GM21515 (cell line): ENCODE results near the gene RNPEPL1.
"Not testable (repeated sequence)": the region's sequence is repeated elsewhere in the genome, so short reads cannot be mapped to it uniquely, and the experiment has no call there.

ENCODE experiments used
- ATAC-seq: cut with Tn5 transposase; IDR thresholded peaks from one replicate; pipeline ENCODE4 v1.9.1; 2021; ENCODE audit not compliant: unreplicated experiment

RNPEPL1 gene

GRCh38 chr2:240601831-240602160 lies 33.5 kb downstream of the RNPEPL1 start:
- ATAC-seq = no peak

GRCh38 chr2:240602266-240603050 lies 34.2 kb downstream of the RNPEPL1 start:
- no peak for ATAC-seq

DNA sequence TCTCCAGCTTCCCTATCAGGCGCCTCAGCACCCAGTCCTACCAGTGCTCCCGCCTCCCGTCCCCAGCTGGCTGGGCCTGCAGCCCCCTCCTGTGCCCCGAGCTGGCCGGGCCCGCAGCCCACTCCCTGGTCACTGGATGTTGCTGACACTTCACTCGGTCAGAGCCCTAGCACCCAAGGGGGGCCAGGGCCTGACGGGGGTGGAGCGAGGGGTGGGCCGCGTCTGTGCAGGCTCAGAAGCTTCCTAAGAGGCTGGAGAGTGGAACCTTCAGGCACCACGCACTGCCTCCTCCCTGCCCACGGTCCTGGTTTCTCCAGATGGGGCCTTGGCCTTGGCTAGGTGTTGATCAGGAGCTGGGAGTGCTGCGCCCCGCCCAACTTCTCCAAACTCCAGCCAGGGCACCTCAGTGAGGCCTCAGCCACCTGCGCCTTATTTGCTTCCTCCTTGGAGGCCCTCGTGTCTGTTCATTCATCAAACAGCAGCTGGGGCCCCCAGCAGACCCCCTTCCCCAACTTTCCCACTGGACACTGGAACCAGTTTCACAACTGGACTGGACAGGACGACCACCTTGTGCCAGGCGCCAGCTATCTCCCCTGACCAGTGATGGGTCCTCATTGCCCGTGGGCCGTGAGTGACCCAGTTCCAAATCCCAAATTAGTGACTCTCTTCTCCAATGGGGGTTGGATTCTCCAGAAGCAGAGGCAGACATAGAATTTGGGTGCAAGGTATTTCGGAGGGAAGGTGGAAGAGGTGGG lies 35.0 kb downstream of the RNPEPL1 start:
- no peak for ATAC-seq

GRCh38 chr2:240603846-240604245 lies 35.6 kb downstream of the RNPEPL1 start:
- no peak for ATAC-seq

- ATAC-seq = no peak
Measured at GRCh38 chr2:240604291-240604938, 36.1 kb downstream of the RNPEPL1 start.

DNA sequence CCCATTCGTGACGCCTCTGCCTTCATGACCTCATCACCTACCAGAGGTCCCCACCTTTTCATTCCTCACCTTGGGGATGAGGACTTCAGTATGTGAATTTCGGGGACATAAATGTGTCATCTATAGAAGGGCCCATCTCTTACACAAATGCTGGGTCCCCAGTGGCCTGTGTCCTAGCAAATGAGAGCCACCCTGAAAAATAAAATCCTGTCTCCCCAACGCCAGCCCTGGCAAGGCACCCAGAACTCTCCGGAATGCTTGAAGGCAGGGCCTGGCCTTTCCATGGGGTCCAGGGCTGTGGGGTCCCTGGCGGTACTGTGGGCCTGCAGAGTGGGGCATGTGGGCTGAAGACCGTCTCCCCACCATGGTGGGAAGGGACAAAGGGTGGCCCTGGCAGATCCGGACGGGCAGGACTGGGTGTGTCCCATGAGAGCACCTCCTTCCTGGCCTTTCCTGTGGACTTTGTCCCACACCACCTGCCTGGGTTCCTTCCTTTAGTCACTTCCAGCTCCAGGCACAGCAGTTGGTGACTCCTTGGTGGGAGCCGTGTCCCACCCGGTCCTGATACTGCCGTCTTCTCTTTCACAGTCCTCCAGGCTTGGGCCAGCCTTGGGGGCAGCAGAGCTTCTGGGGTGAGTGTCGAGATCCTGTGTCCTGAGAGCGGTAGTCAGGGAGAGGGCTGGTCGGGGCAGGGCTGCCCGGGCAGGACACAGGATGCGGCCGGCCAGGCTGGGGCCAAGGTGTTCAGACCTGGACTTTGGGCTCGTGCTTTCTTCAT lies 36.8 kb downstream of the RNPEPL1 start:
- no peak for ATAC-seq

DNA sequence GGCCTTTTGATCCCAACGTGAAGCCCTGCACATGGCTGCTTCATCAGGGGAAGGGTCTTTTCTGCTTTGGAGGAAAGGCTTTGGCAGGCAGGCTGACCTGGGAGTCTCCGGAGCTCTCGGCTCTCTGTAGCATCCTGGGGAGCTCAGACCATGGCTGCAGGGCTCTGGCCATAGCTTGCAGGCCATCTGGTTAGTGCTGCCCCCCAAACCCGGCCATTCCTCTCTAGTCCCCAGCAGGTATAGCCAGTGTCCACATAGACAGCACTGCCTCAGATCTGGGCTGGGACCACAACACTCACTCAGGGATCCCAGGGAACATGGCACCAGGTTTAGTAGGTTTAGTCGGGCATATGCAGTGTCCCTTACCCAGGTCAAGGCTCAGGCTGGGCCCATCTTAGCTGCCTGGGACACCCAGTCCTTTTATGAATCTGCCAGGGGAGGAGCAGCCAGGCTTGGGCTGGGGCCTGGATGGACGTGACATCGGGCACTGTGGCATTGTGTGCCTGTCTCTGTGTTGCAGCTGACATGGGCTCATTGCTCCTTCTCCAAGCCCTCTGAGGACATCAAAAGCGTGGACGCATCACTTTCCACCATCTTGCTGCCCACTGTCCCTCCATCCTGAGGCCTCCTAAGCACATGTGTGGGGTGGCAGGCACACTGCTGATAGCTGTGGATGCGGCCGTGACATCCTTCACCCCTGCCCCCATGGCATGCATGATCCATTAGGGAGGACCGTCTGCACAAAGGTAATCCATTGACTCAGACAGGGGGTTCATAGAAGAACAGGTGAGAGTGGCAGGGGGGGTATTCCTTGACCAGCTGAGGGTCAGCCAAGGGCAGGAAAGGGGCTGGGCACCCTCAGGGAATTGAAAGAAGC lies 37.8 kb downstream of the RNPEPL1 start:
- no peak for ATAC-seq

DNA sequence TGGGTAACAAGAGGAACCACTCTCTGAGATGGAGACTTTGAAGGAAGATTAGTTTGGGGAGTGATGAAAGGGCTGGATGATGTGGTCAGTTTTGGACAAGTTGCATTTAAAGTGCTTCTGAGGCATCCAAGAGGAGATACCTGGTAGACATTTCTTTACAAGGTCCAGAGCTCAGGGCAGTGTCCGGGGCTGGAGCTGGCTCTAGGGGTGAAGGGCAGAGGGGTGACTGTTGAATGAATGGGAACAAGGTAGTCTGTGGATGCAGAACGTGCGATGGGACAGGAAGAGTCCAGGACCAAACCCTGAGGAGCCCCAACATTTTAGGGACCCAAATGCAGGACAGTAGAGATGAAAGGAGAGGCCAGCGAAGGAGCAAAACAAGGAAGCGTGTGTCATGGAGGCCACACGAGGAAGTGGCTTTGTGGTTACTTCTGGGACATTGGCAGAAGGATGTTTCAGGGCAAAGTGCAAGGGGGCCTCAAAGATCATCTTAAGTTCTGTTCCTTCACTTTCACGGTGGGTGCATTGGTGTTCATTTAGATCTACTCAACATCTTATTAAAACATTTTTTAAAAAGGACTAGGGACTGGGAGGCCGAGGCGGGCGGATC lies 43.4 kb downstream of the RNPEPL1 start:
- ATAC-seq = no peak

DNA sequence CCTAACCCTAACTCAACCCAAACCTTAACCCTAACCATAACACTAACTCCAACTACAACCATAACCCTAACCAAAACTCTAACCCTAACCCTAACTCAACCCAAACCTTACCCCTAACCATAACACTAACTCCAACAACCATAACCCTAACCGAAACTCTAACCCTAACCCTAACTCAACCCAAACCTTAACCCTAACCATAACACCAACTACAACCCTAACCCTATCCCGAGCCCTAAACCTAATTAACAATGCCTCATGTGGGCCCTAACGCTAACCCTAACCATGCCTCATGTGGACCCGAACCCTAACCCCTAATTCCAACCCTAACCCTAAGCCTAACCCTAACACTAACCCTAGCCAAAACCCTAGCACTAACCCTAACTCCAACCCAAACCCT lies 45.5 kb downstream of the RNPEPL1 start:
- no peak for ATAC-seq

DNA sequence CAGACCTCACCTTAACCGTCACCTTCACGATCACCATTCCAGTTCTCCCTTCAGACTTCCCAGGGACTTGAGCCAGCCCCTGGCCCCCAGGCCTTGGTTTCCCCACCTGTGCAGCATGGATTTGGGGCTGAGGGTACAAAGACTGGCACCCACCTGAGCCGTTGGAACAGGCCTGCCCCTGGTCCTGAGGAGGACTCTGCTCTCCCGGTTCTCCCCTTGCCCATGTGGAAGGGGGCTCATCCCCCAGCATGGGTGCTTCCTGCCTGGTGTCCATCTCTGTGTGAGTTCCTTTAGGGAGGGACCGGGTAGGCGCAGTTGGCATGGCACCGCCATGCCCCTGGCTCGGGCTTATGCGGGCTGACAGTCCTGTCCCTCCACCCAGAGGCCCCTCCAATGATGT lies 46.1 kb downstream of the RNPEPL1 start:
- no peak for ATAC-seq

GRCh38 chr2:240615396-240615795 lies 47.1 kb downstream of the RNPEPL1 start:
- no peak for ATAC-seq

DNA sequence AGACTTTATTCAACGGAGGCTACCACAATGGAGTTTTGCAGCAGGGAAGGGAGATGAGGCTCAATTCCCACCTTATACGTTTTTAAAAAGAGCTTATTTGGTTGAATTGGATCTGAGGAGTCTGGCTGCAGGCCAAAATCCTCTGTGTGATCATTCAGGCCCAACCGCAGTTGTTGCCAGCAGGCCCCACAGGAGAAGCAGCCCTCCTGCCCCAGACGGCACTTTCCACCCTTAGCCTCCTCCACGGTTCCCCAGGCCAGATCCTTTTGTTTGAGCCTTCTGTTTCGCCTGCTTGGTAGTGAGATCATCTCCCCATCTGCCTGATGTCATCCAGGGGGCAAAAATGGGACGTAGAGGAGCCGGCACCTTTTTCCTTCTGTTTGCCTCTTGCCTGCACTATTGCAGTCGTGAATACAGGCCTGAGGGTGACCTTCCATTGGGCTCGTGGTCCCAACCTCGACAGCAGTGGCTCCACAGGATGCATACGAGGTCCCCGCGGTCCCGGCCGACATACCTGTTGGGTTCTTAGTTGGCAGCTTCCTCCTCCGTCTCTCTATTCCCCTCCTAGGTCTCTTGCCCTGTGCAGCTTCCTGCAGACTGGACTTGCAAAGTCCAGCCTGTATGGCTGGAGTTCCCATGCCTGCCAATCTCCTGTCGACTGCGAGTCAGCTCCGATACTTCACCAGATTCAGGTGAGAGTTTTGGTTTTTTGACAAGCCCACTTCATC lies 47.7 kb downstream of the RNPEPL1 start:
- no peak for ATAC-seq

GRCh38 chr2:240616860-240617666 lies 48.8 kb downstream of the RNPEPL1 start:
- ATAC-seq = not testable (repeated sequence)

- no peak for ATAC-seq
Measured at GRCh38 chr2:240618776-240619175, 50.5 kb downstream of the RNPEPL1 start.

DNA sequence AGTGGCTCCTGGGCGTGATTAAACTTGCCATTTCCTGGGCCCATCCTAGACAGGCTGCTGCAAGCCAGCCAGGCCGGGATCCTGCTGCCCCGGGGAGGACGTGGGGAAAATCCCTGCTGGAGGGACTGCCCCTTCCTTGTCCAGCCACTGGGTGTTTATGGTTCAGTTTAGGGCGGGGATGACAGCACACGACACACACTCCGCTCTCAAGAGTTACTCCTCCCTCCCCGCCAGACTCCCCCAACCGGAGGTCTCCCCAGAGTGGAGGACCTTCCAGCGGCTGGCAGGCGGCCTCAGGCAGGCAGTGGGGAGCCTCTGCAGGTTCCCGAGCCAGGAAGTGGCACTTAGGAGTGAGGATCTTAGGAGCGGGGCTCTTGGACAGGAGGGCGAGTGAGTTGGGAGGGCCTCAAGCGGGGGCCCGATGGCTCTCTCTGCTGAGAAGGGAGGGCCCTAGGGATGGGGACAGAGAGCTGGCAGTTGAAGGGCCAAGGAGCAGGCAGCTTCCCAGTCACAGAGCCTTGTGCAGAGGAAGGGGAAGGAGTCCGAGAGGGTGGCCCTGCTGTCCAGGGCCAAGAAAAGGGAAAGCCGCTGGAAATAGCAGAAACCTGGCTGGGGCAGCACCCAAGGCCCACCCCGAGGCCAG lies 51.3 kb downstream of the RNPEPL1 start:
- no peak for ATAC-seq

- ATAC-seq = no peak
Measured at GRCh38 chr2:240620149-240620731, 52.0 kb downstream of the RNPEPL1 start.

- ATAC-seq = no peak
Measured at GRCh38 chr2:240620859-240621258, 52.6 kb downstream of the RNPEPL1 start.

DNA sequence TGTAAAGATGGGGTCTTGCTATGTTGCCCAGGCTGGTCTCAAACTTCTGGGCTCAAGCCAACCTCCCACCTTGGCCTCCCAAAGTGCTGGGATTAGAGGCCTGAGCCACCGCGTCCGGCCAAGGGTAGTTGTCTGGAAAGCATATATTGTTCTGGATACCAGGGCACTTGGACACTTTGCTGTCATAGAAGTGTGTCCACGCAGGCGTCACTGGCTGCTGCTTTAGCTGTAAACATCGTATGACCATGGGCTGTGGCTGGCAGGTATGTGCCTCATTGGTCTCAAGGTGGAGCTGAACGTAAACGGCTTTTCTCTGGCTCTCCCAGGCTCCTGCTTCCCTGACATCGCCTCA lies 53.8 kb downstream of the RNPEPL1 start:
- no peak for ATAC-seq
